GM18909 (cell line): ENCODE results near the gene PARD3.

Experiments used
- ATAC-seq: cut with Tn5 transposase; IDR thresholded peaks from one replicate; pipeline ENCODE4 v1.9.1; 2021; ENCODE audit warnings: mild to moderate bottlenecking; ENCODE audit not compliant: unreplicated experiment, poor library complexity

PARD3 gene

GRCh38 chr10:34193931-34194626 lies 621.0 kb downstream of the PARD3 start:
- no peak for ATAC-seq

DNA sequence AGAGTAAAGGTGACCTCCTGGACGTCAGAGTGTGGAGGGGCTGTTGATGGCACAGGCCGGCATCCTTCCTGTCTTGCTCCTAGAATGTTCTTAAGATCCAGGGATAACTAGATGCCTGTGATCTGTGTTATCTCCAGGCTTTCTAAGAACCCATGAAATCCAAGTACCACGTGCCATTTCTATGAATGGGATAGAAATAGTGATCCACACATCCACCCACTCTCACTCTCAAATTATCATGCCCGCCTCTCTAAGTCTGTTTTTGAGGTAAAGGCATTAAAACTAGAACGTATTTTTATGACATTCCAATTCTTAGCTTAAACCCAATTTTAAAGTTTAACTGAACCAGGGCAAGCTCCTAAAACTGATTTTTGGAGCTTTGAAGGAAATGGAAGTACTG lies 622.5 kb downstream of the PARD3 start:
- ATAC-seq = no peak

DNA sequence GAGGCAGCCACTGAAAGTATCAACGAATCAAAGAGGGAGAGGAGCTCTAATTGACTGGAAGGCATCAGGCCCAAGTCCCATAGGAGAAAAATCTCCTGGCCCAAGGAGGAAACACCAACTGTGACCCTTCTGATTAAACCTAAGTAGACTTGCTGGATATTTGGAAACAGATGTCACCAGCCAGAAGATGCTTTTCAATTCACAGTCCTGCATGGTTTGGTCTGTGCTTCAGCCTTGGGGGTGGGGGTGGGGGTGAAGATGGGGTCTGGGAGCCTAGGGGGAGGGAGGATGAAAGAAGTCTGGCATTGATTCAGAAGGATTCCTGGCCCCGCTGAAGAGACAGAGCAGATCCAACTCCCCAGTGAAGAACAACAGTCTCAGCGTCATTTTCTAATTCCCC lies 623.7 kb downstream of the PARD3 start:
- ATAC-seq = no peak

- ATAC-seq = no peak
Measured at GRCh38 chr10:34190580-34190979, 624.5 kb downstream of the PARD3 start.

- ATAC-seq = no peak
Measured at GRCh38 chr10:34189830-34190229, 625.3 kb downstream of the PARD3 start.

DNA sequence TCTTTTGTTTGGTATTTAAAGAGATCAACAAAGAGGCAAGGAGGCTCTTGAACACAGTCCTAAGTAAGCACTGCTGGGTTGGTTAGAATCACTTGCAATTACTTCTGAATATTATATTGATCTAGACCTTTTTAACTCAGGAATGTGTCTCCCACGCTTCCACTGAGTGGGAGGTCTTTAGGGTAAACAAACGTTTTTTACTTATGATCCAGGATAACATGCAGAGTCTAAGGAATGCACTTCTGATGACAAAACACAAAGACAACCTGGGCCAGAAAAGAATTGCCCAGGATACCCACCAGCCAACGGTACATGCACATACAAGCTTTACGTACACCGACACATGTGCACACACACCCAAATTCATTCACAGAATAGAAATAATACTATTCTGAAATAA lies 626.9 kb downstream of the PARD3 start:
- ATAC-seq = no peak

DNA sequence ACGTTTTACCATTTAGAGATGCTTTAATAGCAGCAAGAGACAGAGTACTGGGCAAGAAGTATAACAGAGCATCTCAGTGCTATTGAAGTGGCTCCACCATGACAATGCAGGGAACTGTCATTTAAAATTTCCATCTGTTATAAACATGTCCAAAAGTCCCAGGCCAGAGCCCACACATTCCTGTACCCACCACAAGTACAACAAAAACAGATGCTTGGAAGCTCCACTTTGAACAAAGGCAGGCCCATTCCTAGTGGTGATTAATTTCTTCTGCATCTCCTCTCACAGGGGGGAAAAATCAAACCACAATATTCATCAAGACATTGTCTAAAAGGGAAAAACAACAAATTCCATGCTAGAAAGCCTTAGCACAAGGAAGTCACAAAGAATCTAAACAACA lies 627.9 kb downstream of the PARD3 start:
- ATAC-seq = no peak

DNA sequence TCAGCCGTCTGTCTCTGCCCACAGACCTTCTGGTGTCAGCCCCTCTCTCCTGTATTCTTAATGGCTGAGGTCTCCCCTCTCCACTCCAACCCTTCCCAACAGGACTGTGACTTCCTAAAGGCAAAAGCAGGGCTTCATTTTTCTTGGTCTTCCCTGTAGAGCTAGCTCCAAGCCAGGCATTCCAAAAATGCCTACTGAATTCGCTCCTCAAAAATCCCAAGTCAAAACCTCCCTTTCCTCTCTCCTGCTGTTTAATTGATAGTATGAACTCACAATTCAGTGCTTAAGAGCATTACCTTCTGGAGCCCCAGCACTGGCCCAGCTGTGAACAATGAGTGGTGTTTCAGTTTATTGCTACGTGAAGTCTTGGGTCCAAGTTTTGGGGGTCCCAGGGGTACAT lies 628.4 kb downstream of the PARD3 start:
- no peak for ATAC-seq

GRCh38 chr10:34185998-34186397 lies 629.1 kb downstream of the PARD3 start:
- ATAC-seq = no peak

DNA sequence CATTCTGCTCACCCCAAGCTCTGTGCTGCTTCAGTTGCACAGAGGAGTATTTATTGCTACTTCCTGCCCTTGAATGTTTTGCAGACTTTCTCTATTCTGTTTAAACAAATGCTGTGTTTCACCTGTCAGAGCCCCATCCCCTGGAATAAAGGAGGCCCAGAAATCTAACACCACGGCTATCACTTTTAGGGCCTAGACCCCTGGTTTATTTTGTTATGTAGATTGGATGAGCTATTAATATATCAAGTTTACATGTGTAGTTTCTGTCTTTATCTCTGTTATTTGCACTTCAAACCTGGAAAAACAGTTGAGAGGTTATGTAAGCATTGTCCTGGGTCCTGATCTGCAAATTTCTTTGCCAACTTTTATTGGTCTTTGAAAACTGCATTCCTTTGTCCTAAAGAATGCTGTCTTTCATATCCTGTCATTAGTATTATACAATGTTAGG lies 630.1 kb downstream of the PARD3 start:
- no peak for ATAC-seq

GRCh38 chr10:34184397-34184796 lies 630.7 kb downstream of the PARD3 start:
- ATAC-seq = no peak

- ATAC-seq = no peak
Measured at GRCh38 chr10:34183016-34183796, 631.9 kb downstream of the PARD3 start.

- no peak for ATAC-seq
Measured at GRCh38 chr10:34181553-34182300, 633.4 kb downstream of the PARD3 start.

DNA sequence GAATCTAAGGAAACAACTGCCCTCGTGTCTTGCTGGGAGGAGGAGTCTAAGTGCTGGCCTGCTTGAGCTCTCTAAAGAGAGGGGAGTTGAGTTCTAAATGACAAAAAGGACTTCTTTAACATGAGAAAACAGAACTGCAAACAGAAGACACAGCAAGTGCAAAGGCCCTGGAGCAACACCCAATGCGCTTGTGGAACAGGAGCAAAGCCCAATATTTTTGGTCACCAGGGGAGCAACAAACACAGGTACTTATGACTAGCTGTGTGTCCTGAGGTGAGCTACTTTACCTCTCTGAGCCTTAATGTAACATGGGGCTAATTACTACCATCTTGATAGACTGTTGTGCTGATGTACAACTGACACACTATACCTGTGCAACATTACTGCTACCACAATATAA lies 634.3 kb downstream of the PARD3 start:
- no peak for ATAC-seq

DNA sequence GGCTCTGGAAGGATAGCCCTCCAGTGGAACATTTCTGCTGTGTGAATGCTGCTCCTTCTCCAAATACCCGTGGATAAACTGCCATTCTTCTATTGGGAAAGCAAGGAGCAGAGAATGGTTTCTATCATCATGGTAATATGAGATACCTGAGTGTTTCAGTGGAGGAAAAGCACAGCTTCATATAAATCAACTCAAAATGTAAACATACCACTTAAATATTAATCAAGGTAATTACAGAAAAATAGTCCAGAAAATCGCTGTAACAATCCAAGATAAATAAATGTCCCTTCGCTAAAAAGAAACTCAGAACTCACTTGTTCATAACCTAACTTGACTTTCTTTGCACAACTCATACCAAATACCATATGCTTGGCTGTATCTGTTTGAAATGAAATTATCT lies 635.8 kb downstream of the PARD3 start:
- ATAC-seq = no peak

DNA sequence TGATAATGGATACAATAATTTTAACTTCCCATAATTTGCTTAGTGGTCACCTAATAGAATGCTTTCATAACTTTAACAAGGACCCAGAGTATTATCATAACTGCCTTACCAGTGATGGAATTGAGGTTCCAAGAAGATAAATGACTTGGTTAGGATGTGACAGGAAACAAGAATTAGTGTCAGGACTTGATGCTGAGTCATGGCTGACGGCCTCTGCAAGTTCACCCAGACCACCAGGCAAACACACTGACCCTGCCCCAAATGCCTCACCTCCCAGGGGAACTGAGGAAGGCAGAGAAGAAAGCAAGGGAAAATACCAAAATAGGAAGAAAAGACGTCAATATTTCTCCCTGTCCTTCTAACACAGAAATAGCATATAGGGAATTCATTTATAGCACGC lies 636.3 kb downstream of the PARD3 start:
- no peak for ATAC-seq

DNA sequence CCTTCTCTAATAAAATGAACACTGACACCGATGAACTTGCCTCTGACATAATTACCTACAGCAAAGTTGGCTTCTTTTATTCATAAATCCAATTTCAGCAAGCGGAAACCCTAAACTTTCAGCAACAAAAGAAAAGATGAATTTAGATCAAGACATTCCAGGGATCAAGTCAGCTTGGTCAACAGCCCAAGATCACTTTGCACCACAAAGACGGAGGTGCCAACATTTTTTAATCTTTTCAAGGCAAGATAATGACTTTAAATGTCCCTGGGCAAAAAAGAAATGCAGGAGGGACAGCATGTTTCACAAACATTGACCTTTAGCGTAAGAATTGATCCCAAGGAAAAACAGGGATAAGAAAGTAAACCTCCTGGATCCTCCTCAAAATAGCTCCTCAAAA lies 636.9 kb downstream of the PARD3 start:
- no peak for ATAC-seq

- no peak for ATAC-seq
Measured at GRCh38 chr10:34177445-34177844, 637.7 kb downstream of the PARD3 start.

GRCh38 chr10:34176351-34176750 lies 638.7 kb downstream of the PARD3 start:
- no peak for ATAC-seq

GRCh38 chr10:34175121-34175520 lies 640.0 kb downstream of the PARD3 start:
- no peak for ATAC-seq

GRCh38 chr10:34172936-34173533 lies 642.1 kb downstream of the PARD3 start:
- no peak for ATAC-seq
